ENCODE measurements around the gene FBXL15. TPM values are rescaled to one million over a fixed set of nuclear protein-coding genes. Genes with fewer than 3 reads are reported as not detected.

The FBXL15 gene
- total and polyA plus RNA-seq, 12 donors = 6.7 to 19.2 (median 10.2) TPM

- TF ChIP-seq CTCF (IDR thresholded peaks at IDR 0.05) = no peak
- H3K27ac ChIP-seq = no peak overlapping the region
- WGBS, 2 donors = 54 to 56% methylated on average over 20 of the region's 20 CpGs
- DNase-seq (no peak), ATAC-seq (no peak)
- peaks cover 8 to 94% (median 90%) of the 10 kb centered on the region in 7 donors for H3K27me3 ChIP-seq
- intact Hi-C loops (cut with DNase I) = loop anchor here in 1 of 10 donors (10.0 kb wide), 1 partner anchor 170 kb away; no protein-coding TSS in a partner anchor
- no peaks in the 10 kb centered on the region for H3K36me3 ChIP-seq
- H3K4me1 ChIP-seq = peaks cover 5 to 23% (median 16%) of the 10 kb centered on the region in 9 donors
- no peak overlapping the region for H3K4me3 ChIP-seq
- H3K9me3 ChIP-seq = no peaks in the 10 kb centered on the region
These were observed 5.9 kb upstream of the FBXL15 start for GRCh38 chr10:102414749-102415148.

GRCh38 chr10:102416283-102416682, 4.4 kb upstream of the FBXL15 start:
- intact Hi-C loops (cut with DNase I) = loop anchor here in 1 of 10 donors (10.0 kb wide), 1 partner anchor 169 kb away; no protein-coding TSS in a partner anchor
- ATAC-seq = no peak
- Histone ChIP-seq H3K4me1 (peaks cover 11 to 18% (median 16%) of the 10 kb centered on the region in 9 donors), H3K27me3 (peaks cover 0 to 79% (median 75%) of the 10 kb centered on the region in 7 donors), H3K36me3 (no peaks in the 10 kb centered on the region), H3K4me3 (no peak overlapping the region), H3K9me3 (no peaks in the 10 kb centered on the region), H3K27ac (no peak overlapping the region)
- DNase-seq = no peak
- TF ChIP-seq CTCF (IDR thresholded peaks at IDR 0.05) = no peak
- WGBS, 2 donors = 75 to 77% methylated on average over 9 of the region's 9 CpGs

GRCh38 chr10:102416695-102417094, 3.9 kb upstream of the FBXL15 start:
- ATAC-seq (no peak), DNase-seq (no peak)
- Histone ChIP-seq H3K9me3 (no peaks in the 10 kb centered on the region), H3K4me1 (peaks cover 11 to 20% (median 18%) of the 10 kb centered on the region in 9 donors), H3K36me3 (no peaks in the 10 kb centered on the region), H3K27ac (no peak overlapping the region), H3K4me3 (no peak overlapping the region), H3K27me3 (peaks cover 0 to 75% (median 71%) of the 10 kb centered on the region in 7 donors)
- 82 to 85% methylated on average over 20 of the region's 20 CpGs for WGBS, 2 donors
- intact Hi-C loops (cut with DNase I) = loop anchor here in 1 of 10 donors (10.0 kb wide), 1 partner anchor 168 kb away; no protein-coding TSS in a partner anchor
- TF ChIP-seq CTCF (IDR thresholded peaks at IDR 0.05) = no peak

GRCh38 chr10:102418622-102419268, 1.9 kb upstream of the FBXL15 start, which contains the start of gene PSD:
Gene PSD, minus strand, starts transcription at chr10:102418785. Its CDS starts 1,747 bp downstream, at chr10:102417038.
- Histone ChIP-seq H3K36me3 (peaks cover 0 to 11% (median 0%) of the 10 kb centered on the region in 9 donors), H3K4me1 (peaks cover 15 to 39% (median 36%) of the 10 kb centered on the region in 9 donors), H3K27me3 (peaks cover 0 to 55% (median 50%) of the 10 kb centered on the region in 7 donors), H3K27ac (peak within 1 kb of the TSS in 1 of 10 donors; percentile 91), H3K4me3 (peak within 1 kb of the TSS; percentile 80 to 100 (median 94)), H3K9me3 (no peaks in the 10 kb centered on the region)
- 1 to 4% methylated on average over 45 of the region's 45 CpGs for WGBS, 2 donors
- DNase-seq (no peak), ATAC-seq (no peak)
- no peak for TF ChIP-seq CTCF (IDR thresholded peaks at IDR 0.05)
- intact Hi-C loops (cut with DNase I) = loop anchor here in 1 of 10 donors (10.0 kb wide), 1 partner anchor 166 kb away; no protein-coding TSS in a partner anchor
